GM18868 (cell line): ENCODE data around the gene HTR6.

Source experiments
- ATAC-seq: cut with Tn5 transposase; IDR thresholded peaks from one replicate; pipeline ENCODE4 v1.9.1; 2021; ENCODE audit warnings: mild to moderate bottlenecking, moderate library complexity; ENCODE audit not compliant: unreplicated experiment

HTR6 gene

GRCh38 chr1:19715334-19716203 lies 50.9 kb downstream of the HTR6 start:
- ATAC-seq, result peak; percentile 51

- ATAC-seq, result no peak
Observed at GRCh38 chr1:19717467-19717866, 52.8 kb downstream of the HTR6 start.

- no peak for ATAC-seq
Observed at GRCh38 chr1:19720174-19720573, 55.5 kb downstream of the HTR6 start.

GRCh38 chr1:19720973-19721372 lies 56.3 kb downstream of the HTR6 start:
- ATAC-seq, result no peak

GRCh38 chr1:19723874-19724273 lies 59.2 kb downstream of the HTR6 start:
- no peak for ATAC-seq

GRCh38 chr1:19725606-19726005 lies 60.9 kb downstream of the HTR6 start:
- no peak for ATAC-seq

GRCh38 chr1:19728413-19729145 lies 63.9 kb downstream of the HTR6 start:
- no peak for ATAC-seq

GRCh38 chr1:19730232-19730631 lies 65.6 kb downstream of the HTR6 start:
- ATAC-seq, result no peak
